GM12864 (cell line): ENCODE results near the gene TMEM38A.

Source experiments
- DNase-seq: peaks from one replicate; pipeline ENCODE4 v3.0.0-alpha.2; 2011; ENCODE audit warnings: low read depth
- H3K4me3 ChIP-seq: 2 replicates; pipeline ENCODE4 v1.5.1; 2011; ENCODE audit warnings: mild to moderate bottlenecking, low read depth, low read length, control low read depth
- TF ChIP-seq, protein P1 (sequence below): IDR thresholded peaks from 2 replicates; pipeline ENCODE4 v1.5.1; 2011; ENCODE audit warnings: low read depth, mild to moderate bottlenecking, moderate library complexity, low read length, control low read depth, inconsistent platforms; ENCODE audit errors: missing control alignments

TMEM38A gene

DNA sequence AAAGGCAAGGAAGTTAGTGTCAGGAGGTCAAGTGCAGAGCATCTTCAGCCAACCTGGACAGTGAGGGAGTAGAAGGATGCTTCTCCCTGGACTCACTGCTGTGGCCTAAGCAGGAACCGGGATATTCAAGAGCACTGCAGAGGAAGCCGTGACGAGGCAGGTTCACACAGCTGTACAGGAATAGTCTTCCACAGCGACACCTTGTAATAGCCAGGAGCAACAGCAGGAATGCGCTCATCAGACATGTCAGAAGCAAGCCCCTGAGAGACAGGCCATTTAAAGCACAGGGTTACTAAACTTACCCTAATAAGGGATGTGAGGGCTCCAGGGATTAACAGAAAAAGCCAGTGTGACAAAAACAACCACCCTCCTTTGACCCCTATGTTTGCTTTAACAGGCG, 29.5 kb upstream of the TMEM38A start:
- DNase-seq: no peak
- TF ChIP-seq, protein P1, sequence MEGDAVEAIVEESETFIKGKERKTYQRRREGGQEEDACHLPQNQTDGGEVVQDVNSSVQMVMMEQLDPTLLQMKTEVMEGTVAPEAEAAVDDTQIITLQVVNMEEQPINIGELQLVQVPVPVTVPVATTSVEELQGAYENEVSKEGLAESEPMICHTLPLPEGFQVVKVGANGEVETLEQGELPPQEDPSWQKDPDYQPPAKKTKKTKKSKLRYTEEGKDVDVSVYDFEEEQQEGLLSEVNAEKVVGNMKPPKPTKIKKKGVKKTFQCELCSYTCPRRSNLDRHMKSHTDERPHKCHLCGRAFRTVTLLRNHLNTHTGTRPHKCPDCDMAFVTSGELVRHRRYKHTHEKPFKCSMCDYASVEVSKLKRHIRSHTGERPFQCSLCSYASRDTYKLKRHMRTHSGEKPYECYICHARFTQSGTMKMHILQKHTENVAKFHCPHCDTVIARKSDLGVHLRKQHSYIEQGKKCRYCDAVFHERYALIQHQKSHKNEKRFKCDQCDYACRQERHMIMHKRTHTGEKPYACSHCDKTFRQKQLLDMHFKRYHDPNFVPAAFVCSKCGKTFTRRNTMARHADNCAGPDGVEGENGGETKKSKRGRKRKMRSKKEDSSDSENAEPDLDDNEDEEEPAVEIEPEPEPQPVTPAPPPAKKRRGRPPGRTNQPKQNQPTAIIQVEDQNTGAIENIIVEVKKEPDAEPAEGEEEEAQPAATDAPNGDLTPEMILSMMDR: no peak
- no peak overlapping the region for H3K4me3 ChIP-seq

DNA sequence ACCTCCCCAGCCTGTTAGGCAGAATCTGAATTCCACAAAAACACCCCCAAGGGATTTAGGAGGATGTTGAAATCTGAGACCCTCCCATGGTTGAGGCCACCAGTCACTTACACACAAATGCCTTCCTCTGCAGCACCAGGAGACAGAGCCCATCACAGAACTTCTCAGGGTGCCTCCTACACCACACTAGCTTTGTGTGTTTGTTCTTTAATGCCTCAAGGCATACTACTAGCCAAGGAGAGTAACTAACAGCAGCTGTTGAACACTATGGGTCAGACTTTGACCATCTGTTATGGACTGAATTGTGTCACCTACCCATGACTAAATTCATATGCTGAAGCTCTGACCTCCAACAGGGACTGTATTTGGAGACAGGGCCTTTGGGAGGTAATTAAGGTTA, 23.4 kb upstream of the TMEM38A start:
- TF ChIP-seq, protein P1: no peak
- no peak for DNase-seq
- H3K4me3 ChIP-seq: no peak overlapping the region

DNA sequence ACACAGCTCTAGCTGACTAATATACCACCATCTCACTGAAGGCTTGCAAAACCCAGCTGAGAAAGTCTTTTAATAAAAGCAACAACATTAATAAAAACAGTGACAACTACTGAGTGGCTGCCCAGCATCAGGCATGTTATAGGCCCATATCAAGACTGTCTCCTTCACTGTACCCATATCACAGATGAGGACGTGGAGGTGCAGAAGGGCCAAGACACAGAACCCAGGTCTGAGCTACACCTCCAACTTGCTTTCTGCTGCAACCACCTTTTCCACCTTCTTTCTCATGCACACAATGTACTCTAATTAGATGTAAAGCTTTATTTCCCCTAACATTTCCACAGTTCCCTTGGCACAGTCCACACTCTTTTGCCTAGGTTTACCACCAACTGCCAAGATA, 22.3 kb upstream of the TMEM38A start:
- TF ChIP-seq, protein P1: no peak
- no peak for DNase-seq
- no peak overlapping the region for H3K4me3 ChIP-seq

DNA sequence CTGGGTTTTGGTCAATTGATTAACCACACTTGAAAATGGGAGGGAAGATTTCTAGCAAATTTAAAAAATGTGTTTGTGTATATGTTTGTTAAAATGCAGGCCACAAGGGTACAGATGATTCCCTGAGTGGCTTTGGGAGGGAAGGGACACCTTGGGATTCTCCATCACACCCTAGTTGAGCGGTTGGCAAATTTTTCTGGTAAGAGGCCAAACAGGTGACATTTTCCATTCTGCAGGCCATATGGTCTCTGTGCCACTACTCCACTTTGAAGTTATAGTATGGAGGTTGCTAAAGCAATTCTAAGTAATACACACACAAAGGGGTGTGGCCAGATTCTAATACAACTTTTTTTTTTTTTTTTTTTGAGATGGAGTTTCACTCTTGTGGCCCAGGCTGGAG, 20.0 kb upstream of the TMEM38A start:
- no peak for DNase-seq
- no peak overlapping the region for H3K4me3 ChIP-seq
- TF ChIP-seq, protein P1: no peak

DNA sequence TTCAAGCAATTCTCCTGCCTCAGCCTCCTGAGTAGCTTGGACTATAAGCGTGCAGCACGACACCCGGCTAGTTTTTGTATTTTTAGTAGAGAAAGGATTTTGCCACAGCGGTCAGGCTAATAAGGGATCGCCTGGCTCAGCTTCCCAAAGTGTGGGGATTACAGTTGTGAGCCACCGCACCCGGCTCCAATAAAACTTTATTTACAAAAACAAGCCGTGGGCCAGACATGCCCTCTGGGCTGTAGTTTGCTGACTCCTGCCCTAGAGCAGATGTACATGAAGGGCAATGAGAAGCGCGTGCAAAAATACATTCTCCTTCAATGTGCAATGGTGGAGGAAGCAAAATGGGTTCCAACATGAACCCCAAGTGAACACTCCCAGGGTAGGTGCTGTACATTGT, 19.2 kb upstream of the TMEM38A start:
- H3K4me3 ChIP-seq: no peak overlapping the region
- DNase-seq: no peak
- TF ChIP-seq, protein P1: no peak

DNA sequence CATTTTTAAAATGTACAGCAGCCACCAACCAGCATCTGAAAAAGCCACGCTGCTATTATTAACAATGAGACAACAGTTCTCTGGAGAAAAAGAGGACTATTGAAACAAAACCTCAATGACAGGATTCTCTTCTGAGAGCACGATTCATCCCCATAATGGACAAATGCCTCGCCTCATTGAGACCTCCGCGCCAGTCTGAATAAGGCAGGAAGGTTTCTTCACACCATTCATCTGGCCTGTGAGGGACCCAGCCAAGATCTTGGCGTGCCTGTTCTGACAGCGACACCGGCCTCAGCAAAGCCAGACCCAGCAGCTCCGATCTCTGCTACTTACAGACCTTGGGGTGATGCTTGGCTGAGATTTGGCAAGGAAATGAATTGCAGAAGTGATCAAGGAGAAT, 15.8 kb upstream of the TMEM38A start:
- H3K4me3 ChIP-seq: no peak overlapping the region
- no peak for DNase-seq

DNA sequence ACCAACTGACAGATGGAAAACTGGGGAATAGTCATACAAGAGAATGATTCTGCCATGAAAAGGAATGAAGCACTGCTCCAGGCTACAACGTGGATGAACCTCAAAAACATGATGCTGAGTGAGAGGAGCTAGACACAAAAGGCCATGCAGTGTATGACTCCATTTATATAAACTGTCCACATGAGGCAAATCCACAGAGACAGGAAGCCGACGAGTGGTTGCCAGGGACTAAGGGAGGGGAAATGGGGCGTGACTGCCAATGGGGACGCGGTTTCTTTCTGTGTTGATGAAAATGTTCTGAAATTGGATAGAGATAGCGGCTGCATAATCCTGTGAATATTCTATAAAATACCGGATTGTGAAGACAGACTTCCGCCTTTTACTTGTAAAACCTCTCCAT, 11.2 kb upstream of the TMEM38A start:
- H3K4me3 ChIP-seq: no peak overlapping the region
- no peak for DNase-seq
- TF ChIP-seq, protein P1: no peak

More for the DNA sequence above, 15.8 kb upstream of the TMEM38A start:
- TF ChIP-seq, protein P1: no peak
